CD4-positive, alpha-beta T cell treated with Interleukin-17A for 4 hours (primary cell): ENCODE data around the gene NR6A1.

Experiments
- DNase-seq: peaks from one replicate; pipeline ENCODE4 v3.0.0-alpha.2; 2020; ENCODE audit warnings: mixed read lengths

Gene NR6A1

DNA sequence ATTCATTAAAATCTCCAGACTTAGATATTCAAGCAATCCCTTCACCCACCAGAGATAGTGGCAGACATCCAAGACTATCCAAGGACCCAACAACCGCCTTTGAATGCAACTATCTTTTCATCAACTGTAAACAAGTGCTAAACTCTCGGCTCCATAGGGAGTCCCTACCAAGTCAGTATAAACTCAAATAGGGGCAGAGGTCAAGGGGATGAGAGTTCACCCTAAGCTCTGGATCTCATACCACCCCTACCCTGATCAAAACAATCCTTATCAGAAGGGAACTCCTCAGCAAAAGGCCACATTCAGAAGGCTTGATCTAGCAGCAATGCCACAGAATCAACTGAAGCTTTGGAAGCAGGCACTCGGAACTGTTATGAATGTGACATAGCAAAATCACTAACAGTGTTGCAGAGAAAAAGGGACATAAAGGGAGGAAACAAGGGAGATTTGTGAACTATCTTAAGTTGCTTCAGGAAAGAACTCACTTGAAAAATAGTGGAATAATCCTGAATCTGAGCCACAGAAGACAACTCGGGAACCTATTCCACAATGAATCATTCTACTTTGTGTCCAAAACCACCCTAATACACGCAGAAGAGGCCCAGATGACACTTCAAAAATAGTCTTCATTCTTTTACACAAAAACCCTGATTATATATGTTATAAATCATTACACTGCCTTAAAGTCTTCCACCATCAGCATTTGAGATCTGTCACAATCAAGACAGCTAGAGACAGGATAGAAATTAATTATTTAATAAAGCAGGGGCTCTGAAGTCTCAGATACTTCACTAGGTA, 49.8 kb downstream of the NR6A1 start:
- DNase-seq = no peak

DNA sequence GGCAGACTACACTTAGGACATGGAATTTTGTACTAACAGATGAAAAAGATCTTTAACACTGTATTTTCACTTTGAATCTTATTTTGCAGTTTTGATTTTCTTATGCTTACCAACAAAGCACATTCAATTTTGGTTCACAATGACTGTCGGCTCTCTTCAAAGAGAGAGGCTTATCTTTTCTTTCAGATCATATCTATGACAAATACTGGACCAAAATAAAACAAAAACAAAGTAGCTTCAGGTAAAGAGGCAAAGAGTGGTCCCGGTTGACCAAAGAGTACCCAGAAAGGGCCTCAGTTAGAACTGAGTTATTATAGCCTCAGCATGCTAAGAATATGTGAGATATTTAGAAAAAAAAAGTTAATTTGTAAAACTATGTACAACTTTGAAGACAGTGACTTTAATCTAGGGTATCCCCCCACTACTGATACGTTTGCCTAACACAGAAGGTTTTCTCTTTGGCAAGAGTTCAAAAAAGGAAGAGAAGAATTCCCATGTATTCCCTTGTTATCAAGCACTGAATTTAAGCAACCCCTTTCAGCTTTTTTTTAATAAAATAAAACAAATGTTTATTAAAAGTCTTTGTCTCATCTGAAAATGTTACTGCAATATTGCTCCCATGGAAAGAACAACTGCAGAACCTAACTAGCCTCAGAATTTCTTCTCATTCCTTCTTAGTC, 50.5 kb downstream of the NR6A1 start:
- no peak for DNase-seq

DNA sequence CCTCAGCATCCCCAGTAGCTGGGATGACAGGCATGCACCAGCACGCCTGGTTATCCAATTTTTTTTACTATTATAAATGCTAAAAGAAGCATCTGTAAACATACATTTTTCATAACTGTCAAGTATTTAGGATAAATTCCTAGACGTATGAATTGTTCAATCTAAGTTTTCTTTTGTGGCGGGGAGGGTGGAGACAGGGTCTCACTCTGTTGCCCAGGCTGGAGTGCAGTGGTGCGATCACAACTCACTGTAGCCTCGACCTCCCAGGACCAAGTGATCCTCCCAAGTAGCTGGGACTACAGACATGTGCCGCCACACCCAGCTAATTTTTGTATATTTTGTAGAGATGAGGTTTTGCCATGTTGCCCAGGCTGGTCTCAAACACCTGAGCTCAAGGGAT, 52.2 kb downstream of the NR6A1 start:
- DNase-seq = no peak

DNA sequence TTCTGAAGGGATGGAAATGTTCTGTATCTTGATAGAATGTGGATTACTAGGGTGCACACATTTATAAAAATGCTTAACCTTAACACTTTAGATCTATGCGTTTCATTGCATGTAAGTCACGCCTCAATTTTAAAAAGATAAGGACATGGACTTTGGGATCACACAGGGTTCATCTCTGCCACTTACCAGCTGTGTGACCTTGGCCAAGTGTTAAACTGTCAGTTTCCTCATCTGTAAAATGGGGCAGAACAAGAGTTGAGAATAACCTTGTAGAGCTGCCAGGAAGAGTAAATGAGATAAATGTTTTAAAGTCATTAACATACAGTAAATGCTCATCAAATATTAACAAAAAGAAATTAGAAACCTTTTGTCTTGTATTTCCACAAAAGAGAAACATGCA, 53.5 kb downstream of the NR6A1 start:
- no peak for DNase-seq

DNA sequence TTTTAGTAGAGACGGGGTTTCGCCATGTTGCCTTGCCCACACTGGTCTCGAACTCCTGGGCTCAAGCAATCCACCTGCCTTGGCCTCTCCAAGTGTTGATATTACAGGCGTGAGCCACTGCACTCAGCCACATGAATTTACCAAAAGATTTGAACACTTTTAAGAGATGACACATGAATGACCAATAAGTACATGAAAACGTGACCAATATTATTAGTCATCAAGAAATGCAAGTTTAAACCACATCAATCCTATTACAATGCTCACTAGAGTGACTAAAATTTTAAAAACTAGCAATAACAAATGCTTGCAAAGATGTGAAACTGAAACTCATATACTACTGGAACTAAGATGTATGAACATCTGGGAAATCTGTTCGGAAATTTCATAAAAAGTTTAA, 54.3 kb downstream of the NR6A1 start:
- DNase-seq = no peak

DNA sequence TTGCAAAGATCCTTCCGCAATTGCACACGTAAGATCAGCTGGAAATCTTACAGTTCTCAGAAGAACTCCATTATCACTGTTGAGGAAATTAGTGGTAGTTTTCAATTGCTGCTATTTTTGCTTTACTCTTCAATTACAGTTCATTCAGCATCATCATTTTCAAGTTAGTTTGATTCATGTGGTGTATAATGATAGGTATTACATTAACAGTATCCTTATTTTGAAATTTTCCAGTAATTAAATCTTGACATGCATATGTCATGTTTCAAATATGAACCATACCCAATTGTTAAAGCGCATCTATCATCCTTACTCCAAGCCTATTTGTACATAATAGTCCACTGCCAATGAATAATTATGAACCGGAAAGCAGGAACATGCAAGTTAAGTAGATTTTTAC, 60.3 kb downstream of the NR6A1 start:
- DNase-seq = no peak

DNA sequence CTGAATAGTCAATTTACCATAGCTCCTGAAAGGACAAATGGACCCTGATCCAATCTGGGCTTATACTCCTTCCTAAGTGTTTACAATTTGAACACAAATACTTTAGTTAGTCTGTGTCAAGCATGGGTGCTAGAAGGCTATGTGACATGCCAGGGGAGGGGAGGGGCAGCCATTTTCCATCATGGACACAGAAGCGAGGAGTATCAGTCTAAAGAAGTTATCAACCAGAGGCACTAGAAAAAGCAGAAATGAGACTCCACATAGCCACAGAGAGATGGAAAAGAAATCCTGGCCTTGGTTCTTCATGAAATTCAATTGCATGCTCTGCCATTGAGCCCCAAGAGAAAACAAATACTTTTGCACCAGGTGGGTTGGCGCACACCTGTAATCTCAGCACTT, 61.8 kb downstream of the NR6A1 start:
- DNase-seq = no peak

DNA sequence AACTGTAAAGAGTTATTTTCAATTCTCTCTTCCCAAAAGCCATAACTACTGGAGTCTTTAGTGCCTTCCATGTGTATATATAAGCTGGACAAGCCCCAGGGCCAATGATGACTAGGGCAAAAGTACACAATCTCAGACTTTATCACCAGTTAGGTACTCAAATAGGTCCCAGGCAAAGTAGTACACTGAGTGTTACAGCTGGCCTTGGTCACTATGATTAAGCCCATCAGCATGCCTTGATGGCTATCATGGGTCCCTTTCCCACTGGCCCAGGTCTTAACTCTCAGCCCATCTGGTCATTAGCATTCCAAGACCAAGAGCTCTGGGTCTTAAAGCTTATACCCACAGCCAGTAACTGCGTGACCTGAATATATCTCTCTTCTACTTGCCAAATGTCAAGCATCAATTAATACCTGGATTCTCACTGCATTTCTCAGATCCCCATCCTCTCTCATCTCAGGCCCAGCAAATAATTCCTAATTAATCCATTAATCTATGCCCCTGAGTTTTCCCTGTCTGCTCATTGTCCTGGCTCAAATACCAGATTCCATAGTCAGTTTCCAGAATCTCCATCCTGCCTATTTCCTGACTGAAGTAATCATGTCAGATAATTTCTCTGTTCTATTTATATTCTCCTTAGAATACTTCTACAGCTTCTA, 62.3 kb downstream of the NR6A1 start:
- no peak for DNase-seq

DNA sequence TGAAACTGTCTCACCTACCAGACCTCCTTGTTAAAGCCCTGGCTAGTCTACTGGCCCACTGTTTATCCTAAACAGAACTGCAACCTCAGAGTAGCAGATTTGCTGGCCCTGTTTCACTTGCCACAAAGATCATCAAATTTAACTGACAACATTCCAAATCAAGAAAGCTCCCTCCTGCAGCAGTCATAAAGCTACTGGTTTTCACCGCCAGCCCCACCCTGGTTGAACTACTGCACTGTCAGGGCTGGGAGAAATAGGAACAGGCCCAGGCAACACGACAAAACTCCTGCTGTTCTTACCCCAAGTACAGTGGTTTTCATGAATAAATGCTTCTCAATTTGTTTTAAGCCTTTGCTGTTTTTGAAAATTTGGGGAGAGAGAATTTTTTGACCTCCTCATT, 63.0 kb downstream of the NR6A1 start:
- no peak for DNase-seq

DNA sequence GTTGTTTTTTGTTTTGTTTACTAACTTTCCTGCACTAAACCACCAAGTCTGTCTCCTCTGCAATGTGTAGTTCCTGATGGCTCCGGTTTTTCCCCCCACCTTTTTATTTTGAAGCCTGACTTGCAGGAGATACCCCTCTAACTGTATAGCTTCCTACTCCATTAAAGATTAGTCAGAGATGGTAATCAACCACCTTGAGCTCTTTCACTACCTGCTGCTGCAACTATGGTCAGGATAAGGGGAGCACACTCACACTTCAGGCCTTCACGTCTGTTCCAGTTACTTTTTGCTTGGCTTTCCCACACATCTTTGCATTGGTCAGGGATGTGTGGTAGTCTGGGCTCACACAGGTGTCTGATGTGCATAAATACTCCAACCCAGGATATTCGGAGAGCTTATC, 63.4 kb downstream of the NR6A1 start:
- no peak for DNase-seq

DNA sequence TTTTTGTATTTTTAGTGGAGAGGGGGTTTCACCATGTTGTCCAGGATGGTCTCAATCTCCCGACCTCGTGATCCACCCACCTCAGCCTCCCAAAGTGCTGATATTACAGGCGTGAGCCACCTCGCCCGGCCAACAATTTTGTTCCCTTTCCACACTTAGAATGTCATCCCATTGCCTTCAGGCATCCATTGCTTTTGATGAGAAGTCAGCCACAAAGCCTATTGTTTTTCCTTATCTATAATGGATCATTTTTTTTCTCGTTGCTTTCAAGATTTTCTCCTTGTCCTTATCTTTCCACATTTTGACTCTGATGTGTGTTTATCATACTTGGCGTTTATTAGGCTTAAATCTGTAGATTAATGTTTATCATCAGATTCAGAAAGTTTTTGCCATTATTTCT, 64.4 kb downstream of the NR6A1 start:
- DNase-seq = no peak

DNA sequence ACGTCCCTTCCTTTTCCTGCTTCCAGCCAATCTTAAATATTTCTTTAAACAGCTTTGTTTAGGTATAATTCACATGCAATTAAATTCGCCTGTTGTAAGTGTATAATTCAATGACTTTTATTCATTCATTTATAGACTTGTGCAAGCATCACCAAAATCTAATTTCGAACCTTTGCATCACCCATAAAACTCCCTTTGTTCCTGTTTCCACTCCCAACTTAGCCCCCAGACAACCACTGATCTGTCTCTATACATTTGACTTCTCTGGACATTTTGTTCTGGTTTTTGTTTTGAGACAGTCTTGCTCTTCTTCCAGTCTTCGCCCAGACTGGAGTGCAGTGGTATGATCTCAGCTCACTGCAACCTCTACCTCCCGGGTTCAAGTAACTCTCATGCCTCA, 71.5 kb downstream of the NR6A1 start:
- no peak for DNase-seq

DNA sequence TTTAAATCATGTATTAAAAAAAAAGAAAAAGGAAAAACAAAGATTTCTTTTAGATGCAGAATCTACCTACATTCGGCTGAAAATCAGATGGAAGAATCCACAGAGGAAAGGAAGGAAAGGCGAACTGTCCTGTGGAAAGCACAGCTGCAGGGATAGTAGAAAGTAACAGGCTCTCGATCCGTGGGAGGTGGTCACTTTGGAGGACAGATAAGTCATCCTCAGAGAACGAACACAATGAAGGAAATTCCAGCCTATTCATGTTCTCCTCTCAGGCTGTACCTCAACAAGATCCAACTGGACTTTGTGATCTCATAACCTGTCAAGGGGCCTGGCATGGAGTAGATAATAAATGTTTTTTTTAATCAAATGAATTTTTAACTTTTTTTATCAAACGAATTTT, 72.8 kb downstream of the NR6A1 start:
- no peak for DNase-seq

DNA sequence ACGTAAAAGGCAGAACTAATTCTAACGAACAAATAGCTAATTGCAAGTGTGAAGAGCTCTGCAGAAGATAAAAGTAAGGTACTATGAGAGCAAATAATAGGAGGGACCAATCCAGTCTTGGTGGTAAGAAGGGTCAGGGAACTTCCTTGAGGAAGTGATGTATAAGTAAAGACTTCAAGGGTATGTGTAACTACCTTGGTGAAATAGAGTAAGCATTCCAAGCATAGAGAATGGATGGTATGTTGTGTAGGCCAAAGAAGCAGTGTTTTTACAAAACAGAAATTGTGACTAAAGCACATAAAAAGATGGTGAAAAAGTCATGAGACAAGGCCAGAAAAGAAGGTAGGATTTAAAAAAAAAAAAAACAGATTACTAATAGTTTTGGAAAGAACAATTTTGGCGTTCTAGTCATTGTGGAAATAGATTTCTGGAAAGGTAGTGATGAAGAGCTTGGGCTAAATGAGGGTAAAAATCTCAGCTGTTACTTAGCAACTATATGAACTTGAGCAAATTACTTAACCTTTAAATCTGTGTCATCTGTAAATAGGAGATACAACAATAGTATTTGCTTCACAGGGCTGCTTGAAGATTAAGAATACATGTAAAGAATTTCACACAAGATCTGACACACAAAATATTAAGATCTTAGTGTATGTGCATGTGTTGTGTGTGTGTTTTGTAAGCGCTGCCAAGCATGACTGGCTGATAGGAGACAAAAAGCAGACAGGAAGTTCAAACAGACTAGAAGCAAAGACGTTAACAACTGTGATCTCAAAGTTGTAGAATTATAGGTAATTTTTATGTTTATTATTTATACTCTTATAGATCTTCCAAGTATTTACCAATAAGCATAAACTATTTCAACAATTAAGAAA, 73.5 kb downstream of the NR6A1 start:
- DNase-seq = no peak

DNA sequence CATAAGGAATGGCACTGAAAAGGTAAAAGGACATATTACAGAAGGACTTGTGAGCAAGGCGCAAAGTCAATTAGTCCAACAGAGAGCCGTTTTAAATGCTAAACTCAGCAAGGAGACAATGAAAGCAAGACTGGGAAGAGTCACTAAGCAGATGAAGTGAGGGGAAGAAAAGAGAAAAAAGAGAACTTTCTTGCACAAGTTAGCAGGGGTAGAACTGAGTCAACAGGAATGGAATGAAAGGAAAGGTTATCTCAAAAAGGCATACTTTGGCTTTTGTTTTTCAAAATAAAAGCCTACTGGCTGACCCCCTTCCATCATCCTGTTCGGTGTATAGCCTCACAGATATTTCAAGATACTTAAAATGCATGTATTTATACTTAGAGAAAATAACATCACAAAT, 75.0 kb downstream of the NR6A1 start:
- DNase-seq = no peak

DNA sequence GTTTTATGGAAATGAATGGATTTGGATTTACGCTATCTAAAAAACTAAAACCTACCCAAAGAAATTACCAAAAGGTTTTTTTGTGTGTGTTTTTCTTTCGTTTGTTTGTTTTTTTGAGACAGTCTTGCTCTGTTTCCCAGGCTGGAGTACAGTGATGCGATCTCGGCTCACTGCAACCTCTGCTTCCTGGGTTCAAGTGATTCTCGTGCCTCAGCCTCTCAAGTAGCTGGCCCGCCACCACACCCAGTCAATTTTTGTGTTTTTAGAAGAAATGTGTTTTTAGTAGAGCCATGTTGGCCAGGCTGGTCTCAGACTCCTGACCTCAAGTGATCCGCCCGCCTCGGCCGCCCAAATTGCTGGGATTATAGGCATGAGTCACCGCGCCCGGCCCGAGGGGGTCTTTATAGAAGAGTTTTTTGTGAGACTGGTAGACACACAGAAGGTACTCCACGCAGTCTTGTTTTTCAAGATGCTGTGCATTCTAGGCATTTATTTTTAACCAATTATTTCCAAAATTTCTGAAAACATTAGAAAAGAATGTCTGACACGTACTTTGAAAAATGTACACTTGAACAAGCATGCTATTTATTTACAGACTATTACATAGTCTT, 75.7 kb downstream of the NR6A1 start:
- no peak for DNase-seq

DNA sequence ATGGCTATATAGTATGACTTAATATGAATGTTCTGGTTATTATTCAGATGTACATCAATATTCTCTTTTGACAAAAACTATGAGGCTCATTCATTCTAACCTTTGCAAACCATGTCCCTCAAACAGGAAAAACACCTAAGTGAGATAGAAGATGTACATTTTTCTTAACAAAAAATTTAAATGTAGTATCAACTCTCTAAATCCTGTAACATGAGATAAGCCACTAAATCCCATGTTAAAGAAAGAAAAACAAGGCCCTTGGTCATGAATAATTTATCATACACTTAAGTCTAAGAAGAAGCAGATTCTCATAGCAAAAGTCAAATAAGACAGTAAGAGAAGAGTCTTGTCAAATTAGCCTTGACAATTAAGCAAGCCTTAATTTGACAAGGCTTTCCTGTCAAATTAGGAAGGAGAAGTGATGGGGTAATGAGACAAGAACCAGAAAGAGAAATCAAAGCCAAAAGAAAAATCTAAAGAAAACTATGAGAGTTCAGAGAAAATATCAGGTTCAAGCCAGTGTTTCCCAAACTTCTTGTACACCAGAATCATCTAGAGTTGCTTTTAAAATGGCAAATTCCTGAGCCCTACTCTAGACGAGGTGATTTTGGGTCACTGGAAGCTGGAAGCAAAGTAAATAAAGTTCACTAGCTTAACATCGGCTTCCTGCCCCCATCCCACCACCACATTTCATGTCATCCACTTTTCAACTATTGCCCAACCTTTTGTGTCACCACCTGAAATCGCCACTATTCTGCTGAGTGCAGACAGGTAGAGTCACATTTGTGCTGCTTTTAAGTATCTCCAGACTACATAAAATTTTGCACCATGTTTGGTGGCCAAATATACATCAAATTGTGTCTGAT, 76.5 kb downstream of the NR6A1 start:
- DNase-seq = no peak

DNA sequence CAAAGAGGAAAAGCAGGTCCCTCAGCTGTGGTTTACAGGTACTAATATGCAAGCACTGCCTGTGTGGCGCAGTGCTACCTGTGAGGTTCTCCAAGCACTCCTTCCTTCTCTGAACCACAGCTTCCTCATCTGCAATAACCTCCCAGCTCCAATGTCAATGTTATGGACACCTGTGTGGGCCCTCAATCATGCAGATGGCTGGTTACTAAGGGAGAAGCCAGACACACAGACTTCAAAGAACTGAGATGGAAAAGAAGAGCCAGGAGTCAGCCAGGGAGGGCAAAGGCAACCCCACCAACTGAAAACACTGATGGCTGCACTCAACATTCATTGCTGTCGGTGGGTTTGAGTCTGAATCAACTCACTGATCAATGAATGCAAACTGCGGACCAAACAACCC, 77.7 kb downstream of the NR6A1 start:
- DNase-seq = no peak

DNA sequence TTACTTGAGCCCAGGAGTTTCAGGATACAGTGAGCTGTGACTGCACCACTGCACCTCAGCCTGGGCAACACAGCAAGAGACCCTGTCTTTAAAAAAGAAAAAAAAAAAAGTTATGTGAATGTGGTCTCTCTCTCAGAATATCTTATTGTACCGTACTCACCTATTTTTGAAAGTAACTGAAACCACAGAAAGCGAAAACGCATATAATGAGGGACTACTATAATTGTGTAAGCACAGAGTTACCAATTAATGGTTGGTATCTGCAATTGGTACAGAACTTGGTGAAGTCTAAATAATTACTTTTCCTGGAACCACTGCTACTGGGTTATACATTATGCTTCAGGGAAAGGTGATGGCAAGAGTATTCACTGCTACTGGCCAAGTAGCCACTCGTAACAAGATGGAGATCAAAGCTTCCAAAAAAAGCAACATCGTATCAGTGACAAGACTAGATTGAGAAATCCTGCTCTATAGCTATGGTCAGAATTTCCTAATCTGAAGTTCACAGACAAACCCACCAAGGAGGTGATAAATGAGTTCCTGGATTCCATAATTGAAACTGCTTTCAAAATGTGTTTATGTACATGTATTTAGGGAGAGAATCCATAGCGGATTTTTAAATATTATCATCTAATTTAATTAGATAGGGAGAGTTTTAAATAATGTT, 82.7 kb downstream of the NR6A1 start:
- DNase-seq = no peak

DNA sequence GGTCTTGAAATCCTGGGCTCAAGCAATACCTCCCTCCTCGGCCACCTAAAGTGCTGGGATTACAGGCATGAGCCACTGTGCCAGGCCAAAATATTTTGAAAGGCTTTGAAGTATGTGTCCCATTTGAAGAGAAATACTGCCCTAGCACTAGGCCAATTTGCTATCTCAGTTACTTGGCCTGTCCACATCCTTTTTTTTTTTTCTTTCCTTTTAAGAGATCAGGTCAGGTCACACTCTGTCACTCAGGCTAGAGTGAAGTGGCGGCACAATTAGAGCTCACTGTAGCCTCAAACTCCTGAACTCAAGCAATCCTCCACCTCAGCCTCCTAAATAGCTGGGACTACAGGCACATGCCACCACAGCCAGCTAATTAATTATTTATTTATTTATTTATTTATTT, 84.2 kb downstream of the NR6A1 start:
- DNase-seq = no peak

DNA sequence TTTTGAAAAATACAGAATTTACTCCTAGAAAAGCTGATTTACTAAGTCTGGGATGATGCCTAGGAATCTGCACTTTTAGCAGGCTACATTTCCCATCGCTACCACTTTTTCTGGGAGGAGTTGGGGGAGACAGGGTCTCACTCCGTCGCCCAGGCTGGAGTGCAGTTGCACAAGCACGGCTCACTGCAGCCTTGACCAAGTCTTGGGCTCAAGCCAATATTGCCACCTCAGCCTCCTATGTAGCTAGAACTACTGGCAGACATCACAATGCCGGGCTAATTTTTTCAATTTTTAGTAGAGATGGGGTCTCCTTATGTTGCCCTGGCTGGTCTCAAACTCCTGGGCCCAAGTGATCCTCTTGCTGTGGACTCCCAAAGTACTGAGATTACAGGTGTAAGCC, 85.9 kb downstream of the NR6A1 start:
- DNase-seq = no peak
